LNCaP clone FGC (cell line): ENCODE data around the gene THSD8.
A peak's percentile ranks its signal among the peaks of the same experiment; 100 is the strongest.
"Not testable (repeated sequence)": the region's sequence is repeated elsewhere in the genome, so short reads cannot be mapped to it uniquely, and the experiment has no call there.

Experiments
- DNase-seq: peaks from one replicate; pipeline ENCODE4 v3.0.0-alpha.2; 2011; ENCODE audit warnings: low read depth
- H3K4me3 ChIP-seq: 2 replicates; pipeline ENCODE4 v1.5.1; 2011; ENCODE audit warnings: mild to moderate bottlenecking, low read depth, low read length, control low read depth
- TF ChIP-seq, protein P1 (sequence below): IDR thresholded peaks from 2 replicates; pipeline ENCODE4 v1.5.1; 2012; ENCODE audit warnings: mild to moderate bottlenecking; ENCODE audit not compliant: control insufficient read depth, insufficient read depth; ENCODE audit errors: extremely low read depth

The THSD8 gene

DNA sequence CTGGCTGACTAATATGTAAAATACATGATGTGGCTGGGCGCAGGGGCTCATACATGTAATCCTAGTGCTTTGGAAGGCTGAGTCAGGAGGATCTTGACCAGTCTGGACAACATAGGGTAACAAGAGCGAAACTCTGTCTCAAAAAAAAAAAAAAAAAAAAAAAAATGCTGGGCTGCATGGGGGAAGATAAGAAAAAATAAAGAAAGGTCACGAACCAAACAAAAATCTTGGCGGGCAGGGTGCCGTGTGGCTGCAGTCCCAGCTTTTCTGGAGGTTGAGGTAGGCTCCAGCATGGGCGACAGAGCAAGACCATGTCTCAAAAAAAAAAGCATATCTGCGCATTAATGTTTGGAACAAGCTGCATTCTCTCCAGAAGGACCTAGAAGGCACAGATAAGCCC is 13.2 kb downstream of the THSD8 start:
- TF ChIP-seq, protein P1, sequence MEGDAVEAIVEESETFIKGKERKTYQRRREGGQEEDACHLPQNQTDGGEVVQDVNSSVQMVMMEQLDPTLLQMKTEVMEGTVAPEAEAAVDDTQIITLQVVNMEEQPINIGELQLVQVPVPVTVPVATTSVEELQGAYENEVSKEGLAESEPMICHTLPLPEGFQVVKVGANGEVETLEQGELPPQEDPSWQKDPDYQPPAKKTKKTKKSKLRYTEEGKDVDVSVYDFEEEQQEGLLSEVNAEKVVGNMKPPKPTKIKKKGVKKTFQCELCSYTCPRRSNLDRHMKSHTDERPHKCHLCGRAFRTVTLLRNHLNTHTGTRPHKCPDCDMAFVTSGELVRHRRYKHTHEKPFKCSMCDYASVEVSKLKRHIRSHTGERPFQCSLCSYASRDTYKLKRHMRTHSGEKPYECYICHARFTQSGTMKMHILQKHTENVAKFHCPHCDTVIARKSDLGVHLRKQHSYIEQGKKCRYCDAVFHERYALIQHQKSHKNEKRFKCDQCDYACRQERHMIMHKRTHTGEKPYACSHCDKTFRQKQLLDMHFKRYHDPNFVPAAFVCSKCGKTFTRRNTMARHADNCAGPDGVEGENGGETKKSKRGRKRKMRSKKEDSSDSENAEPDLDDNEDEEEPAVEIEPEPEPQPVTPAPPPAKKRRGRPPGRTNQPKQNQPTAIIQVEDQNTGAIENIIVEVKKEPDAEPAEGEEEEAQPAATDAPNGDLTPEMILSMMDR: no peak
- no peak for DNase-seq
- H3K4me3 ChIP-seq: no peak overlapping the region

GRCh38 chr19:12817188-12817587 is 15.3 kb downstream of the THSD8 start:
- DNase-seq, H3K4me3 ChIP-seq: not testable (repeated sequence)

DNA sequence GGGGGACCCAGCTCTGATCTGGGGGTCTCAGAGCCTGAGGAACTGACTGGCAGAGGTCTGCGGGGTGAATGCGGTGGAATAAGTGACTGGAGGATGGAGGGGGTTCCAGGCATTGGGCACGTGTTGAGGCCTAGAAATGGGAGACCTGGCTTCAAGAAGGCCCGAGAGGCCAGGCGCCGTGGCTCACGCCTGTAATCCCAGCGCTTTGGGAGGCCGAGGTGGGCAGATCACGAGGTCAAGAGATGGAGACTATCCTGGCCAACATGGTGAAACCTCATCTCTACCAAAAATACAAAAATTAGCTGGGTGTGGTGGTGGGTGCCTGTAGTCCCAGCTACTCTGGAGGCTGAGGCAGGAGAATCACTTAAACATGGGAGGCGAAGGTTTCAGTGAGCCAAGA is 15.9 kb downstream of the THSD8 start:
- not testable (repeated sequence) for DNase-seq, H3K4me3 ChIP-seq

DNA sequence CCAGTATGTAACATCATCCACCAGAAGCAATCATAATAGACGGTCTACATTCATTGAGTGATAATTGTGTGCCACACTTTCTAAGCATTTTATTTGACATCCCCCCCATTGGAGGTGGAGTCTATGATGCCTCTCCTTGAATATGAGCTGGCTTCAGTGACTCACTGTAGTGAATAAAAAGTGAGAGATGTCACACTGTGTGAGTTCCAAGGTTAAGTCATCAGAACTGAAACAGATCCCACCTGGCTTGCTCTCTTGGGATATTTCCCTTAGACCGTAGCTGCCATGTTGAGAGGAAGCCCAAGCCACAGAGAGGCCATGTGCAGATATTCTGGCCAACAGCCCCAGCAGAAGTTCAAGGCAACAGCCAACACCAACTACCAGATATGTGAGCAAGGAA is 19.9 kb downstream of the THSD8 start:
- no peak overlapping the region for H3K4me3 ChIP-seq
- DNase-seq: no peak
- TF ChIP-seq, protein P1: no peak

DNA sequence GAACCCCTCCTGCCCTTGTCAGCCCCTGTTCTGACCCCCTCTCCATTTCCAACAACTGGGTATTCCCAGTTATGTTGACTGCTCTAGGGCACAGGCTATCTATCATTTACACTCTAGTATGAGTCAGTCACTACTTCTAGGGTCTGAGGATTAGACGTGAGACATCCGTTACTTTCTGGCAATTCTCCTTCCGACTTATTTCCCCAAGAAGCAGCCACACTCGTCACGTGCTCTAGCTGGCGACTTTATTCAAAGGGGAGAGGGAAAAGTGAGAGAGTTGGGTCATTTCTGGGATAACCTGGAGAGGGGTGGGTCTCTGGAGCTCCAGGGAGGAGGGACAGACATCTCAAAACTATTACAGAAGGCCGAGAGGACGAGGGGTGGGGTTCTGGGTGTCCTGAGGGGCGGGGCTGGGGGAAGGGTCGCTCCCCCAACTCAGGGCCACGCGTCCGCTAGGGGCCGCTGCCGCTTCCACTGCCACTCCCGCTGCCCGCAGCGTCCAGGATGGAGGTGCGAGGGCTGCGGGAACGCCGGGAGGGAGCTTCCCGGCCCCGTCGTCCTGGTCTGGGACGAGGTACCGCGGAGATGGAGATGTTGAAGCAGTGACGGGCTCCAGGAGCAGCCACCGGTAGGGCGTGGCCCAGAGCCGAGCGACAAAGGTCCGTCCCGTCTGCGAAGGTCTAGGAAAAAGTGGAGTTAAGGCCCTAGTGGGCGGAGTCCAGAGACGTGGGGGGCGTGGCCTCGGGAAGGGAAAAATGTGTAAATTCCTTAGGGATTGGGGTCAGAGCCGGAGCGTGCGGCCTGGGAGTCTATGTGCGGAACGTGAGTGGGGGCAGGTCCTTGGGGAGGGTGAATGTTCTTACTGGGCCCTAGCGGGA is 23.6 kb downstream of the THSD8 start:
- no peak overlapping the region for H3K4me3 ChIP-seq
- no peak for DNase-seq
- TF ChIP-seq, protein P1: peak; percentile 53

- DNase-seq: no peak
- no peak overlapping the region for H3K4me3 ChIP-seq
- TF ChIP-seq, protein P1: no peak
Measured at GRCh38 chr19:12828494-12828893, 26.6 kb downstream of the THSD8 start.

DNA sequence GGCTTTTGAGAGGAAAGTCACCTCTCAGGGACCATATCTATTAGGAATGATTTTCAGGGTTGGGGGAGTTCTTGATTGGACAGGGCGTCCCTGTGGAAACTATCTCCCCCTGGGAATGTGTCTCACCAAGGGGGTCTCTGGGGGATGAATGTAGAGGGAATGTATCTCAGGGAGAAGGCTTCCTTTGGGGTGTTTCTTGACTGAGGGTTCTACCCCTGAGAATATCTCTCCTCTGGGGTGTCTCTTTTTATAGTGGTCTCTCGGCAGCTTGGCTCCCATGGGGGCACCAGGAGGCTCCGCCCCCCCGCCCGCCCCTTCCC is 31.5 kb downstream of the THSD8 start:
- TF ChIP-seq, protein P1: no peak
- peak overlapping the region; percentile 23; the same call in 1 of the 2 replicates for H3K4me3 ChIP-seq
- DNase-seq: no peak
